NOMO-1 (cell line): ENCODE data around the gene HINT2.
A peak's percentile ranks its signal among the peaks of the same experiment; 100 is the strongest.

ENCODE experiments used
- DNase-seq, 2 experiments: peaks; one replicate each; lab custom pipeline; 2025; ENCODE audit not compliant: unreplicated experiment in 2 of 2; lab: John Stamatoyannopoulos, UW

The HINT2 gene

GRCh38 chr9:35781066-35781465 is 33.8 kb downstream of the HINT2 start:
- no peak for DNase-seq

- DNase-seq: no peak
These were observed 36.3 kb downstream of the HINT2 start for GRCh38 chr9:35778496-35778895.

GRCh38 chr9:35776018-35776417 is 38.8 kb downstream of the HINT2 start:
- no peak for DNase-seq

GRCh38 chr9:35774907-35775635 is 39.8 kb downstream of the HINT2 start:
- peak; percentile 67 to 75 for DNase-seq

- no peak for DNase-seq
These were observed 42.9 kb downstream of the HINT2 start for GRCh38 chr9:35771943-35772342.

- DNase-seq: no peak
These were observed 43.3 kb downstream of the HINT2 start for GRCh38 chr9:35771534-35771933.

- no peak for DNase-seq
These were observed 43.8 kb downstream of the HINT2 start for GRCh38 chr9:35771075-35771433.

- DNase-seq: no peak
These were observed 45.1 kb downstream of the HINT2 start for GRCh38 chr9:35769763-35770162.

GRCh38 chr9:35767458-35767857 is 47.4 kb downstream of the HINT2 start:
- no peak for DNase-seq

- DNase-seq: no peak
These were observed 47.8 kb downstream of the HINT2 start for GRCh38 chr9:35766997-35767396.

- DNase-seq: no peak
These were observed 51.0 kb downstream of the HINT2 start for GRCh38 chr9:35763803-35764202.

- DNase-seq: no peak
These were observed 51.7 kb downstream of the HINT2 start for GRCh38 chr9:35763181-35763580.
